Gastrocnemius medialis (tissue), 4 donors: ENCODE measurements around the gene PLA2G4A. TPM values are rescaled to one million over a fixed set of nuclear protein-coding genes. Genes with fewer than 3 reads are reported as not detected.
"Not testable (repeated sequence)": the region's sequence is repeated elsewhere in the genome, so short reads cannot be mapped to it uniquely, and the experiment has no call there.

ENCODE experiments used
- ATAC-seq, 2 donors: fragments of 150-250 bp; one replicate each; pipeline ENCODE4 v1.9.1; 2016
- DNase-seq, 2 donors: peaks; one replicate each; pipeline ENCODE4 v3.0.0-alpha.2; 2019
- H3K27ac ChIP-seq, 4 donors: fragments of 200-600 bp; sonication (generic); 1 replicate in 1 of 4; 2 replicates in 3 of 4; pipeline ENCODE4 v1.5.1; 2016 to 2018; ENCODE audit warnings: mild to moderate bottlenecking in 2 of 4, moderate library complexity in 1 of 4
- H3K27me3 ChIP-seq, 3 donors: fragments of 200-600 bp; sonication (generic) in 2 of 3; 1 replicate in 1 of 3; 2 replicates in 2 of 3; pipeline versions ENCODE4 v1.5.1 to v1.6.0; 2016 to 2019; ENCODE audit warnings: mild to moderate bottlenecking in 1 of 3, moderate library complexity in 1 of 3
- H3K36me3 ChIP-seq, 2 donors: fragments of 200-600 bp; sonication (generic) in 1 of 2; one replicate each; pipeline ENCODE4 v1.5.1; 2017 to 2018
- H3K4me1 ChIP-seq, 2 donors: fragments of 200-600 bp; sonication (generic) in 1 of 2; one replicate each; pipeline ENCODE4 v1.5.1; 2016 to 2017; ENCODE audit warnings: mild to moderate bottlenecking in 2 of 2
- H3K4me3 ChIP-seq, 4 donors: fragments of 200-600 bp; sonication (generic) in 3 of 4; 1 replicate in 1 of 4; 2 replicates in 3 of 4; pipeline ENCODE4 v1.5.1; 2016 to 2019; ENCODE audit warnings: mild to moderate bottlenecking in 2 of 4
- H3K9me3 ChIP-seq, 3 donors: fragments of 200-600 bp; sonication (generic) in 2 of 3; 1 replicate in 1 of 3; 2 replicates in 2 of 3; pipeline ENCODE4 v1.5.1; 2016 to 2019
- POLR2A ChIP-seq, 2 donors: fragments of 450-650 bp; IDR thresholded peaks; one replicate each; pipeline ENCODE4 v1.6.1; 2017; ENCODE audit warnings: antibody characterized with exemption in 2 of 2, mild to moderate bottlenecking in 2 of 2, moderate library complexity in 2 of 2
- in situ Hi-C, 4 donors: fragments of 200-750 bp; cut with MboI; loops; one replicate each; pipeline versions ENCODE4 v1.15.0 to v1.8.0; 2017; ENCODE audit warnings: low sequenced_read_pairs in 4 of 4
- intact Hi-C: fragments of 100-400 bp; cut with DNase I; formaldehyde crosslinking; loops from one replicate; pipeline ENCODE4 v1.15.1; 2023; ENCODE audit warnings: low total_unique reads
- total RNA-seq, 4 donors: library from RNA; depleted of rRNA; stranded (reverse); fragments of >200 nt; gene quantifications; one replicate each; pipeline versions ENCODE4 v1.1.0 to v1.2.3, GENCODE V29; 2016
- TF ChIP-seq, protein P1 (sequence below), 5 experiments: fragments of 450-650 bp in 3 of 5; fragments of 200-600 bp in 2 of 5; sonication (generic) in 2 of 5; IDR thresholded peaks in 4 of 5; conservative IDR thresholded peaks in 1 of 5; 1 replicate in 4 of 5; 2 replicates in 1 of 5; pipeline ENCODE4 v1.5.1; 2016 to 2019; ENCODE audit warnings: antibody characterized with exemption in 5 of 5, mild to moderate bottlenecking in 3 of 5, moderate library complexity in 3 of 5

Gene PLA2G4A
- total RNA-seq, 4 donors from 2014 or later = 0.44 to 0.95 (median 0.75) TPM

- in situ Hi-C loops = no loop called here
These were observed 74.8 kb downstream of the PLA2G4A start for GRCh38 chr1:186903374-186904136.

DNA sequence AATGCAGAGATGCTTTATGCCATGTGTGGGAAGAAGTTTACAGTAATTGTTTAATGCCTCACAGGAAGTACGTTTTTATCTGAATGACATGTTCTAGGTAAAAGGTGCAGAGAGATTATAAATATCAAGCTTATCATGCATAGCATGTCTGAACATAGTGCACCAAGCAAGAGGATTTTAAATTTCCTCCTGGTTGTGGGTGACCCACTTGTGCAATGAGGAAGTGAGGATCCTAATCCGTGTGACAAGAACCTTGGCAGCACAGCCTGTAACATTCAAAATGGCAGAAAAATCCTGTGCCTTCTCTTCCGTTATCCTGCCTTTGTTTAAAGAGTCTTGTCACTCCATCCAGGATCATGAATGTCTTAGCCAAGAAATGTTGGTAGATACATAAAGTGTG is 75.6 kb downstream of the PLA2G4A start:
- DNase-seq = no peak
- Histone ChIP-seq H3K27ac (no peak overlapping the region), H3K27me3 (no peaks in the 10 kb centered on the region), H3K9me3 (no peaks in the 10 kb centered on the region), H3K36me3 (no peaks in the 10 kb centered on the region), H3K4me1 (no peaks in the 10 kb centered on the region), H3K4me3 (no peak overlapping the region)
- in situ Hi-C loops = no loop called here
- TF ChIP-seq, protein P1, sequence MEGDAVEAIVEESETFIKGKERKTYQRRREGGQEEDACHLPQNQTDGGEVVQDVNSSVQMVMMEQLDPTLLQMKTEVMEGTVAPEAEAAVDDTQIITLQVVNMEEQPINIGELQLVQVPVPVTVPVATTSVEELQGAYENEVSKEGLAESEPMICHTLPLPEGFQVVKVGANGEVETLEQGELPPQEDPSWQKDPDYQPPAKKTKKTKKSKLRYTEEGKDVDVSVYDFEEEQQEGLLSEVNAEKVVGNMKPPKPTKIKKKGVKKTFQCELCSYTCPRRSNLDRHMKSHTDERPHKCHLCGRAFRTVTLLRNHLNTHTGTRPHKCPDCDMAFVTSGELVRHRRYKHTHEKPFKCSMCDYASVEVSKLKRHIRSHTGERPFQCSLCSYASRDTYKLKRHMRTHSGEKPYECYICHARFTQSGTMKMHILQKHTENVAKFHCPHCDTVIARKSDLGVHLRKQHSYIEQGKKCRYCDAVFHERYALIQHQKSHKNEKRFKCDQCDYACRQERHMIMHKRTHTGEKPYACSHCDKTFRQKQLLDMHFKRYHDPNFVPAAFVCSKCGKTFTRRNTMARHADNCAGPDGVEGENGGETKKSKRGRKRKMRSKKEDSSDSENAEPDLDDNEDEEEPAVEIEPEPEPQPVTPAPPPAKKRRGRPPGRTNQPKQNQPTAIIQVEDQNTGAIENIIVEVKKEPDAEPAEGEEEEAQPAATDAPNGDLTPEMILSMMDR (IDR thresholded peaks at IDR 0.05 in 4 of 5, conservative IDR thresholded peaks at IDR 0.05 in 1 of 5) = no peak
- no peak for TF ChIP-seq POLR2A (IDR thresholded peaks at IDR 0.05)
- no peak for ATAC-seq
- intact Hi-C loops = no loop called here

More at GRCh38 chr1:186903374-186904136, 74.8 kb downstream of the PLA2G4A start:
- Histone ChIP-seq H3K9me3 (no peaks in the 10 kb centered on the region), H3K4me1 (no peaks in the 10 kb centered on the region), H3K27ac (no peak overlapping the region), H3K36me3 (no peaks in the 10 kb centered on the region), H3K4me3 (no peak overlapping the region), H3K27me3 (no peaks in the 10 kb centered on the region)
- no peak for ATAC-seq
- TF ChIP-seq, protein P1 (IDR thresholded peaks at IDR 0.05 in 4 of 5, conservative IDR thresholded peaks at IDR 0.05 in 1 of 5) = no peak
- no peak for TF ChIP-seq POLR2A (IDR thresholded peaks at IDR 0.05)
- DNase-seq = no peak
- intact Hi-C loops = no loop called here

DNA sequence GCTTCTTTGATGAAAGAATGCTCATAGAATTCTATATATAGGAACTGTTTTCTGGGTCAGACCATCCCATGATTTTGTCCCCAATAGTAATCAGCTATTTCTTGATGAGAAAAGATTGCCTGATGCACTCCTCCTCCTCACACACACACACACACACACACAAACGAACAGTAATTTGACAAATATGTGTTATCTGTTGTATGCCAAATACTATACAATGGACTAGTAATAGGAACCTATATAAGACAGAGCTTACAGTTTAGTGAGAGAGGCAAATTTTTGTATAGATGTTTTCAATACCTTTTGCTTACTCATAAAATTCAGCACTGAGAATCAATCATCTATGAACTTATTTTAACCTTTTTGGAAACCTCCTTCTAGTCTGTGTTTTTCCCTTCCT is 76.8 kb downstream of the PLA2G4A start:
- Histone ChIP-seq H3K4me1 (no peaks in the 10 kb centered on the region), H3K4me3 (no peak overlapping the region), H3K36me3 (no peaks in the 10 kb centered on the region), H3K27ac (no peak overlapping the region), H3K9me3 (no peaks in the 10 kb centered on the region), H3K27me3 (no peaks in the 10 kb centered on the region)
- ATAC-seq = no peak
- no peak for DNase-seq
- in situ Hi-C loops (no loop called here), intact Hi-C loops (no loop called here)
- TF ChIP-seq, protein P1 (IDR thresholded peaks at IDR 0.05 in 4 of 5, conservative IDR thresholded peaks at IDR 0.05 in 1 of 5) = no peak
- TF ChIP-seq POLR2A (IDR thresholded peaks at IDR 0.05) = no peak

DNA sequence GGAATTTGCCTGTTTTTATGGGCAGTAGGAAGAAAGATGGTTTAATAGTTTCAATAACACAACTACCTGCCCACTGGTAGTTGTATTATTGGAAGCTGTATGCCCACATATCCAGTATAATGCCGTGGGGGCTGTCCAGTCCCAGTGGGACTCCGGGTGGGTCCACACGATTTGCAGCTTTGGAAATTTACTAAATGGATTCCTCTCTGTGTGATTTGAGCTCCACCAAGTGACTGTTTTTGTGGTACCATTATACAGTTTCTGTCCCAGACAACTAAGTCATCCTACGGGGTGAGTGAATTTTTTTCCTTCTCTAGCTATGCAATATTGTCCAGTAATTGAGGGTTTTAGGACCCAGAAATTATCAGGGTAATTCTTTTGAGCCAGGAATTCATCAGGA is 86.8 kb downstream of the PLA2G4A start:
- no peak overlapping the region for H3K4me3 ChIP-seq
- H3K36me3 ChIP-seq = no peaks in the 10 kb centered on the region
- no peak overlapping the region for H3K27ac ChIP-seq
- ATAC-seq = no peak
- no peaks in the 10 kb centered on the region for H3K9me3 ChIP-seq
- no peaks in the 10 kb centered on the region for H3K4me1 ChIP-seq
- TF ChIP-seq POLR2A (IDR thresholded peaks at IDR 0.05) = no peak
- TF ChIP-seq, protein P1 (IDR thresholded peaks at IDR 0.05 in 4 of 5, conservative IDR thresholded peaks at IDR 0.05 in 1 of 5) = no peak
- in situ Hi-C loops (no loop called here), intact Hi-C loops (no loop called here)
- no peaks in the 10 kb centered on the region for H3K27me3 ChIP-seq
- no peak for DNase-seq

GRCh38 chr1:186917106-186917786 is 88.5 kb downstream of the PLA2G4A start:
- H3K27me3 ChIP-seq, H3K4me1 ChIP-seq, ATAC-seq, intact Hi-C loops, H3K4me3 ChIP-seq, H3K9me3 ChIP-seq, in situ Hi-C loops, DNase-seq, H3K27ac ChIP-seq, H3K36me3 ChIP-seq: not testable (repeated sequence)

GRCh38 chr1:186921386-186921785 is 92.6 kb downstream of the PLA2G4A start:
- H3K9me3 ChIP-seq, DNase-seq, H3K36me3 ChIP-seq, ATAC-seq, intact Hi-C loops, H3K4me3 ChIP-seq, H3K27me3 ChIP-seq, in situ Hi-C loops, H3K4me1 ChIP-seq, H3K27ac ChIP-seq: not testable (repeated sequence)

- H3K4me3 ChIP-seq, in situ Hi-C loops, intact Hi-C loops, H3K9me3 ChIP-seq, DNase-seq, H3K36me3 ChIP-seq, H3K27ac ChIP-seq, H3K27me3 ChIP-seq, ATAC-seq, H3K4me1 ChIP-seq: not testable (repeated sequence)
These were observed 94.1 kb downstream of the PLA2G4A start for GRCh38 chr1:186922814-186923213.
